Karpas-422 (cell line): ENCODE data around the gene CIT. TPM values are rescaled to one million over a fixed set of nuclear protein-coding genes. Genes with fewer than 3 reads are reported as not detected.

Source experiments
- DNase-seq: peaks from one replicate; pipeline ENCODE4 v3.0.0-alpha.2; 2015
- H2AFZ ChIP-seq: fragments of 200-600 bp; sonication (generic); 2 replicates; pipeline ENCODE4 v1.6.1; 2014; ENCODE audit warnings: antibody characterized with exemption, low read length, mixed read lengths
- H3K27ac ChIP-seq: fragments of 200-600 bp; sonication (generic); 2 replicates; pipeline ENCODE4 v1.5.1; 2014; ENCODE audit warnings: mild to moderate bottlenecking, low read length, moderate library complexity
- H3K27me3 ChIP-seq: fragments of 200-600 bp; sonication (generic); 2 replicates; pipeline ENCODE4 v1.6.1; 2014; ENCODE audit warnings: low read length, mixed read lengths
- H3K36me3 ChIP-seq: fragments of 200-600 bp; sonication (generic); 2 replicates; pipeline ENCODE4 v1.6.1; 2014; ENCODE audit warnings: low read length, mixed read lengths; ENCODE audit not compliant: insufficient read depth
- H3K4me1 ChIP-seq: fragments of 200-600 bp; sonication (generic); 2 replicates; pipeline ENCODE4 v1.6.1; 2014; ENCODE audit warnings: mild to moderate bottlenecking, low read length, mixed read lengths
- H3K4me2 ChIP-seq: fragments of 200-600 bp; sonication (generic); 2 replicates; pipeline ENCODE4 v1.6.1; 2014; ENCODE audit warnings: low read length, low read depth, mild to moderate bottlenecking; ENCODE audit not compliant: poor library complexity, severe bottlenecking
- H3K4me3 ChIP-seq: fragments of 200-600 bp; sonication (generic); 2 replicates; pipeline ENCODE4 v1.5.1; 2014; ENCODE audit warnings: mild to moderate bottlenecking, antibody characterized with exemption, low read length, mixed read lengths
- H3K79me2 ChIP-seq: fragments of 200-600 bp; sonication (generic); 2 replicates; pipeline ENCODE4 v1.6.1; 2014; ENCODE audit warnings: mild to moderate bottlenecking, low read length, mixed read lengths
- H3K9ac ChIP-seq: fragments of 200-600 bp; sonication (generic); 2 replicates; pipeline ENCODE4 v1.6.0; 2014; ENCODE audit warnings: low read length
- H3K9me2 ChIP-seq: fragments of 200-600 bp; sonication (generic), shearing (Covaris generic); replicated peaks from 2 replicates; pipeline ENCODE4 v1.6.0; 2014; ENCODE audit warnings: mild to moderate bottlenecking, low read length, moderate library complexity; ENCODE audit not compliant: insufficient read depth
- H3K9me3 ChIP-seq: fragments of 300-700, 200-600 bp; sonication (generic); 2 replicates; pipeline ENCODE4 v1.6.1; 2014; ENCODE audit warnings: low read length, mixed read lengths
- H4K20me1 ChIP-seq: fragments of 200-600 bp; sonication (generic); 2 replicates; pipeline ENCODE4 v1.6.1; 2014; ENCODE audit warnings: mild to moderate bottlenecking, antibody characterized with exemption, low read length, low read depth; ENCODE audit not compliant: insufficient read depth
- total RNA-seq: library from RNA; depleted of rRNA; stranded (reverse); fragments of >200 nt; shearing (Covaris generic); gene quantifications from 2 replicates; pipeline ENCODE4 v1.2.3, GENCODE V29; 2014; ENCODE audit warnings: low replicate concordance

Gene CIT
- total RNA-seq, 1 experiment from 2014 or later = 16.5 TPM

DNA sequence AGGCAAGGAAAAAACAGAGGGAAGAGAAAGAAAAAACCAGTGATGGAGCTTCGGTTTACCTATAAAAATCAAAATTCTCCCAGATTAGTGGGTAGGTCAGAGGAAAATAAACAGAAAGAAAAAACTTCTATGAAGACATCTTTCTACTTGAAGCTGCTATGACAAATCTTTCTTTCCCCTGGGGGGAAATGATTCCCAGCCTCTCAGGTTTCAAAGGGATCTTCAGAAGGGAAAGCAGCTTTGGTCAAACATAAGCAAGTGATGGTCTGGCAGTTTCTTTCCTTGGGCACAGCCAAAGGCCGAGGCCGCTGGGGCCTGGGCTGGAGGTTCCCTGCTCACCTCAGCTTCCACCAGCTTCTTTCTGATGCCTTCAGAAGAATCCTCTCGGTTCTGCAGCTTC is 104.7 kb downstream of the CIT start:
- Histone ChIP-seq H3K4me3 (no peak overlapping the region), H3K79me2 (no peaks in the 10 kb centered on the region), H3K4me1 (peaks cover 12% of the 10 kb centered on the region), H3K9ac (no peak overlapping the region), H3K9me3 (no peaks in the 10 kb centered on the region), H3K36me3 (peaks cover 14% of the 10 kb centered on the region), H3K4me2 (no peak overlapping the region), H4K20me1 (no peaks in the 10 kb centered on the region), H3K9me2 (no peaks in the 10 kb centered on the region), H3K27me3 (no peaks in the 10 kb centered on the region), H2AFZ (no peak overlapping the region), H3K27ac (no peak overlapping the region)
- no peak for DNase-seq

DNA sequence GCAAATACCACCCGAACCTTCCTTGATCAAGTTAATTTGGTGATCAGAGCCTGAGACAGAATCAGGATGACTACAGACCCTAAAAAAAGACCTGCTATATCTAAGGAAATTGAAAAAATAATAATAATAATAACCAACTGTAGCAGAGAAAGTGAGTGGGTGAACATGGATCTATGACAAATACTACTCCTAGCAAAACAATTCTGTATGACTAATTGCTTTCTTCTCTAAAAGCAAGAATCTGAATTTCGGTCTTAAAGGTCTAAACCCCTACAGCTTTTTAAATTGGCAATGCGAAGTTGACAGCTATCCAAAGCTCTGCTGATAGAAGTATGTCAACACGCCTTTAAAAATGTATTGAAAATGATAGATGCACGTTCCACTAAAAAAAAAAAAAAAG is 107.0 kb downstream of the CIT start:
- no peaks in the 10 kb centered on the region for H3K4me1 ChIP-seq
- H3K36me3 ChIP-seq = peaks cover 29% of the 10 kb centered on the region

DNA sequence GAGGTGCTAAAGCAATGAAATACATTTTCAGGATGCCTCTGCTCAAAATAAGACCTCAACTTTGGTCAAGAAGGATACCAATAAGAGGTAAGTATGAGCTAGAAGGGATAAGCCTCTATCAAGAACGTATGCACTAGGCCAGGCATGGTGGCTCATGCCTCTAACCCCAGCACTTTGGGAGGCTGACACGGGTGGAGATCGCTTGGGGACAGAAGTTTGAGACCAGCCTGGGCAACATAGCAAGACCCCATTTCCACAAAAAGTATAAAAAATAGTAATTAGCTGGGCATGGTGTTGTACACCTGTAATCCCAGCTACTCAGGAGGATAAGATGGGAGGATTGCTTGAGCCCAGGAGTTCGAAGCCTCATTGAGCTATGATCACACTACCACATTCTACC is 114.5 kb downstream of the CIT start:
- no peaks in the 10 kb centered on the region for H3K79me2 ChIP-seq
- no peaks in the 10 kb centered on the region for H3K4me1 ChIP-seq
- H3K36me3 ChIP-seq = peaks cover 46% of the 10 kb centered on the region

More for the DNA sequence above, 107.0 kb downstream of the CIT start:
- Histone ChIP-seq H4K20me1 (no peaks in the 10 kb centered on the region), H3K9ac (no peak overlapping the region), H3K27me3 (no peaks in the 10 kb centered on the region), H3K4me2 (no peak overlapping the region), H3K27ac (no peak overlapping the region), H3K9me2 (no peaks in the 10 kb centered on the region), H3K9me3 (no peaks in the 10 kb centered on the region), H3K4me3 (no peak overlapping the region), H3K79me2 (no peaks in the 10 kb centered on the region), H2AFZ (no peak overlapping the region)
- no peak for DNase-seq

DNA sequence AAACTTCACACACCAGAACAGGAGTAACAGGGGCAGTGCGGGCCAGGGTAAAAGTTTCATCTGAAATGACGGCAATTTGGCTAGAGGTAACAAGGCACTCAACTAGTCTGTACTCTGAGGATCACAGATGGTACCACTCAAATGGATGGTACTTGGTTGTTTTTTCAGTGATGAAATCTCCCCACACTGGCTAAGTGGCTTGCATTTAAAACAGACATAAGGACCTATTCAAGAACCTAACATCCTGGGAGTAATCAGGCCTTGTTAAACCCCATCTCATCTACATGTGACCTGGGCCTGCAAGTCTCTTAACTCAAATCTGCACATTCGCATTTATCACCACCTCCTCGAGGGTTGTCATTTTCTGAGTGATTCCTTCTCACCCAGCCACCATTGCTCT is 118.4 kb downstream of the CIT start:
- H3K9me2 ChIP-seq = no peaks in the 10 kb centered on the region
- no peak overlapping the region for H3K27ac ChIP-seq
- no peaks in the 10 kb centered on the region for H3K27me3 ChIP-seq
- no peak overlapping the region for H3K4me3 ChIP-seq
- H3K9ac ChIP-seq = no peak overlapping the region
- H3K4me2 ChIP-seq = no peak overlapping the region
- no peak overlapping the region for H2AFZ ChIP-seq
- H3K9me3 ChIP-seq = no peaks in the 10 kb centered on the region
- peaks cover 35% of the 10 kb centered on the region for H3K36me3 ChIP-seq
- H4K20me1 ChIP-seq = no peaks in the 10 kb centered on the region
- H3K79me2 ChIP-seq = no peaks in the 10 kb centered on the region
- DNase-seq = no peak
- no peaks in the 10 kb centered on the region for H3K4me1 ChIP-seq

More for the DNA sequence above, 114.5 kb downstream of the CIT start:
- no peaks in the 10 kb centered on the region for H3K9me3 ChIP-seq
- H3K9ac ChIP-seq = no peak overlapping the region
- DNase-seq = no peak
- H4K20me1 ChIP-seq = no peaks in the 10 kb centered on the region
- H3K4me2 ChIP-seq = no peak overlapping the region
- H3K27me3 ChIP-seq = no peaks in the 10 kb centered on the region
- H3K9me2 ChIP-seq = no peaks in the 10 kb centered on the region
- no peak overlapping the region for H2AFZ ChIP-seq
- no peak overlapping the region for H3K27ac ChIP-seq
- H3K4me3 ChIP-seq = no peak overlapping the region

DNA sequence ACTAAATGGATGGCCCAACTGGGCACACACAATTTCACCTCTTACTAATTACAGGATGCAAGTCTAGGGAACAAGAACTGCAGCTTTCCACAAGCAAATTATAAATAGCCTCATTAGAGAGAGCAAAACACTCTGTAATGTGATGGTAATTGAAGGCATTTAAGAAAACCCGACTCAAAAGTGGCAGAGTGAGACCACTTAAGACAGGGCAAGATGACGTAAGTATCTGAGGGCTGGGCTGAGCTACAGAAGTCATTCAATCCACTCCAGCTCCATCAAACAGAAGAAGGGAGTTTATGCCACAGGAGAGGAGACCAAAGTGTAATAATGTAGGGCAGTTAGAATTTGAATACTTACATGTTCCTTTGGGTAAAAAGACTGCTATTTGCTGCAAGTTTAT is 118.9 kb downstream of the CIT start:
- Histone ChIP-seq H3K9ac (no peak overlapping the region), H3K79me2 (no peaks in the 10 kb centered on the region), H3K36me3 (peaks cover 30% of the 10 kb centered on the region), H3K27ac (no peak overlapping the region), H3K9me2 (no peaks in the 10 kb centered on the region), H3K4me1 (no peaks in the 10 kb centered on the region), H3K27me3 (no peaks in the 10 kb centered on the region), H2AFZ (no peak overlapping the region), H3K4me2 (no peak overlapping the region), H4K20me1 (no peaks in the 10 kb centered on the region), H3K4me3 (no peak overlapping the region), H3K9me3 (no peaks in the 10 kb centered on the region)
- DNase-seq = no peak

DNA sequence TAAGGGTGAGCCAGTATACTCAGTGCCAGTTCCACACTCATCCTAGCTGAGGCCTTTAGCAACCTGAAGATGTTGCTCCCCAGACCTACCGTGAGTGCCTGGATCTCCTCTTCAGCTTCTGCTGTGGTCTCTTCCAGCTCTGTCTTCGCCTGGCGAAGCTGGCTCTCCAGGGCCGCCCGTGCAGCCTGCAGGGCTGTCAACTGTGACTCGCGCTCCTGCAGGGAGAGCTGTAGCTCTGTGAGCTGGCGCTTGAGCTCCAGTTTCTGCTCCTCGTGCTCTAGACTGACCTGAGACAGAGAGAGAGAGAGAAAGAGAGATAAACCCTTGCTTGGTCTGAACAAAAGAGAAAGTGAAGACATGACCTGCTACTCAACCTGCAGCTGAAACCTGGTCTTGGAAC is 125.2 kb downstream of the CIT start:
- no peak for DNase-seq
- Histone ChIP-seq H3K9ac (no peak overlapping the region), H3K9me2 (no peaks in the 10 kb centered on the region), H2AFZ (no peak overlapping the region), H3K79me2 (no peaks in the 10 kb centered on the region), H3K4me3 (no peak overlapping the region), H3K4me2 (no peak overlapping the region), H3K36me3 (peaks cover 22% of the 10 kb centered on the region), H3K27ac (no peak overlapping the region), H3K9me3 (no peaks in the 10 kb centered on the region), H3K27me3 (no peaks in the 10 kb centered on the region), H4K20me1 (no peaks in the 10 kb centered on the region), H3K4me1 (no peaks in the 10 kb centered on the region)

DNA sequence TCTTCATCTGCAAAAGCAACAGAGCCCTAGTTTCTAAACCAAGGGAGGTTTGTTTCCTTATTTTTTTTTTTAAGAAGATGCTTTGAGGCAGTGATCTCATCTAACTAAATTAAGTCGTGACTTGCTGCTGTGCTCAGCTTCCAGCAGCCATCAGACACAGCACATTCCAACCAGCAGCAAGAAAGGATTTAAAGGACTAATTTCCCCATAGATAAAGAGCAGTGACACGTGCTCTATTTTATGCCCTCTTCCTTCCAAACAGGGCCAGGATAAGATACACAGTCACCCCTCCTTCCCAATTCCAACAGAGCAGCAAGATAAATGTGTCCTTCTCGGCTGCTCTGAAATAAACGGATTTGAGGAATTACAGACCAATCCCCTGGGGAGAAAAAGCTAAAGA is 127.5 kb downstream of the CIT start:
- H3K4me1 ChIP-seq = no peaks in the 10 kb centered on the region
- no peaks in the 10 kb centered on the region for H3K9me2 ChIP-seq

DNA sequence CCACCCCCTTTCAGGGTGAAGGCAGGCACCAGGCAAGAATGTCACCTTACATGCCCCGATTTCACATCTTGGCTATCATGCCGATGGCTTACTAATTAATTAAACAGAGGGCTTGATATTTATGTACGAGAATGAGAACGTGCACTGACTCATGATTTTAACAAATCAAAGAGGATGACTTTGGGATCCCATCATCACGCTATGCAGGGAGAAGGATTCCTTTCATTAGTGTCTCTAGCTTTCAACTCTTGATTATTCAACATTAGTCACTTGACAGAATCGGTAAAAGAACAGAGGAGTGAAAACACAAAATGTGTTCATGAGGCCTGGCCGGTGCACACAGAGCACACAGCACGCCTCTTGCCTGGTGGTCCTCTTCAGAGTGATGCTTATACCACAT is 128.6 kb downstream of the CIT start:
- no peak overlapping the region for H3K27ac ChIP-seq
- peaks cover 10% of the 10 kb centered on the region for H3K9me3 ChIP-seq
- H3K79me2 ChIP-seq = no peaks in the 10 kb centered on the region
- H2AFZ ChIP-seq = no peak overlapping the region
- no peak overlapping the region for H3K9ac ChIP-seq
- H3K9me2 ChIP-seq = no peaks in the 10 kb centered on the region
- no peak for DNase-seq
- H3K4me2 ChIP-seq = no peak overlapping the region
- no peaks in the 10 kb centered on the region for H3K27me3 ChIP-seq
- peaks cover 37% of the 10 kb centered on the region for H3K36me3 ChIP-seq
- H3K4me1 ChIP-seq = no peaks in the 10 kb centered on the region
- H3K4me3 ChIP-seq = no peak overlapping the region
- H4K20me1 ChIP-seq = no peaks in the 10 kb centered on the region

More for the DNA sequence above, 127.5 kb downstream of the CIT start:
- Histone ChIP-seq H3K79me2 (no peaks in the 10 kb centered on the region), H3K9me3 (peaks cover 9% of the 10 kb centered on the region), H3K4me2 (no peak overlapping the region), H4K20me1 (no peaks in the 10 kb centered on the region), H3K36me3 (peaks cover 29% of the 10 kb centered on the region), H3K27me3 (no peaks in the 10 kb centered on the region), H3K27ac (no peak overlapping the region), H3K4me3 (no peak overlapping the region), H2AFZ (no peak overlapping the region), H3K9ac (no peak overlapping the region)
- DNase-seq = no peak

DNA sequence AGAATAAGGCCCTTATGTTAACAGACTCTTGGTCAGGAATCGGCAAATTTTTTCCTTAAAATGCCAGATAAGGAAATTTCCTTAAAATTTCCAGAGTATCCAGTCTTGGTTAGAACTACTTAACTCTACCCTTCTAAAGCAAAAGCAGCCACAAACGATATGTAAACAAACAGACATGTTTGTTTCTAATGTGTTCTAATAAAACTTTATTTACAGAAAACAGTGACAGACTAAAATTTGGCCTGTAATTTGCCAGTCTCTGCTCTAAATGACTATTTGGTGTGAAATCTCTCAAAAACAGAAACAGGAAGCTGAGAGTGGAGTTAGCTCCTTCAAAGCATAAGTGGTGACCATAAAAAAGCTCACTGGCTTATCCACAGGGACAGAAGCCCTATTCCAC is 131.0 kb downstream of the CIT start:
- no peaks in the 10 kb centered on the region for H4K20me1 ChIP-seq

More for the DNA sequence above, 131.0 kb downstream of the CIT start:
- no peak overlapping the region for H2AFZ ChIP-seq
- H3K27ac ChIP-seq = no peak overlapping the region
- H3K9me3 ChIP-seq = peaks cover 10% of the 10 kb centered on the region
- no peak overlapping the region for H3K9ac ChIP-seq
- no peak for DNase-seq
- no peaks in the 10 kb centered on the region for H3K79me2 ChIP-seq
- H3K4me3 ChIP-seq = no peak overlapping the region
- H3K36me3 ChIP-seq = peaks cover 42% of the 10 kb centered on the region
- H3K27me3 ChIP-seq = no peaks in the 10 kb centered on the region
- H3K9me2 ChIP-seq = no peaks in the 10 kb centered on the region
- no peak overlapping the region for H3K4me2 ChIP-seq
- no peaks in the 10 kb centered on the region for H3K4me1 ChIP-seq
